ENCODE results near the gene XRCC2. TPM values are rescaled to one million over a fixed set of nuclear protein-coding genes. Genes with fewer than 3 reads are reported as not detected.

XRCC2 gene
- total and polyA plus RNA-seq, 2 donors (not counting 1 experiment from before 2014, with no cell fraction given), result 0.66 to 1.5 TPM

DNA sequence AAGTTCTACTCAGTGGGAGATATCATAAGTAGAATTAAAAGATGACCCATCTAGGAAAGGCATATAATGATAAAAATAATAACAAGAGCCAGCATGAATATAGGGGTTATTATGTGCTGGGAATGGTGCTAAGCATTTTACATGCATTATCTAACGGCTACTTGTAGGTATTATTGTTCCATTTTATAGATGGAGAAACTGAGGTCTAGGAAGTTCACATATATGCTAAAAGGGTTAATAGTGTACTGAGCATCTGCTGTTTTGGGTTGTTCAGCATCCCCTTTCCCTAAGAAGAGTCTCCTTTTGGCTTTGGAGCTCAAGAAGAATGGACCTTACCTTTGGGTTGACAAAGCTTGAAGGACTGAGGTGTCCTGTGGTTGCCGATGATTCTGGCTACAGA, 68.9 kb downstream of the XRCC2 start:
- H3K79me2 ChIP-seq (ENCODE audit: control insufficient read depth, insufficient read depth, low read length), result no peaks in the 10 kb centered on the region
- no peak overlapping the region for H3K4me2 ChIP-seq (replicated peaks; ENCODE audit: low read depth, low read length, poor library complexity, severe bottlenecking)
- H3K4me1 ChIP-seq (ENCODE audit: control insufficient read depth in 2 of 2, insufficient read depth in 2 of 2, low read length in 2 of 2), result no peaks in the 10 kb centered on the region
- Mint-ChIP-seq H3K4me1 (no peaks in the 10 kb centered on the region), H3K27me3 (no peaks in the 10 kb centered on the region), H3K27ac (no peak overlapping the region), H3K9me3 (ENCODE audit: insufficient read depth) (no peaks in the 10 kb centered on the region), H3K4me3 (no peak overlapping the region)
- ATAC-seq (ENCODE audit: low read depth) (no peak), DNase-seq (no peak)
- intact Hi-C loops (cut with micrococcal nuclease), result no loop called here
- H3K27me3 ChIP-seq (replicated peaks in 1 of 4; ENCODE audit: control extremely low read depth in 1 of 4, control insufficient read depth in 3 of 4, insufficient read depth in 4 of 4, low read length in 3 of 4), result no peaks in the 10 kb centered on the region
- no peaks in the 10 kb centered on the region for H4K20me1 ChIP-seq (ENCODE audit: control insufficient read depth, insufficient read depth, low read length, poor library complexity, severe bottlenecking)
- H2AFZ ChIP-seq (ENCODE audit: insufficient read depth, low read depth, low read length, poor library complexity, severe bottlenecking), result no peak overlapping the region
- POLR2A ChIA-PET, result no interaction called here
- H3K4me3 ChIP-seq (ENCODE audit: control extremely low read depth in 1 of 5, extremely low read depth in 1 of 5, insufficient read depth in 1 of 5, low read depth in 2 of 5, low read length in 4 of 5), result no peak overlapping the region
- 50% methylated on average over 2 of the region's 2 CpGs for WGBS (ENCODE audit: insufficient coverage)
- CTCF ChIA-PET, result interaction anchor here (0.7 kb wide), 1 partner anchor 22 kb away, joined by 3 read pairs; no protein-coding TSS in a partner anchor
- no peaks in the 10 kb centered on the region for H3K9me3 ChIP-seq (ENCODE audit: control extremely low read depth in 1 of 3, control insufficient read depth in 2 of 3, insufficient read depth in 1 of 3, low read length in 2 of 3)
- H3K27ac ChIP-seq (ENCODE audit: low read length in 2 of 2), result no peak overlapping the region
- no peak overlapping the region for H3K9ac ChIP-seq (ENCODE audit: low read length)
- TF ChIP-seq, protein P1, sequence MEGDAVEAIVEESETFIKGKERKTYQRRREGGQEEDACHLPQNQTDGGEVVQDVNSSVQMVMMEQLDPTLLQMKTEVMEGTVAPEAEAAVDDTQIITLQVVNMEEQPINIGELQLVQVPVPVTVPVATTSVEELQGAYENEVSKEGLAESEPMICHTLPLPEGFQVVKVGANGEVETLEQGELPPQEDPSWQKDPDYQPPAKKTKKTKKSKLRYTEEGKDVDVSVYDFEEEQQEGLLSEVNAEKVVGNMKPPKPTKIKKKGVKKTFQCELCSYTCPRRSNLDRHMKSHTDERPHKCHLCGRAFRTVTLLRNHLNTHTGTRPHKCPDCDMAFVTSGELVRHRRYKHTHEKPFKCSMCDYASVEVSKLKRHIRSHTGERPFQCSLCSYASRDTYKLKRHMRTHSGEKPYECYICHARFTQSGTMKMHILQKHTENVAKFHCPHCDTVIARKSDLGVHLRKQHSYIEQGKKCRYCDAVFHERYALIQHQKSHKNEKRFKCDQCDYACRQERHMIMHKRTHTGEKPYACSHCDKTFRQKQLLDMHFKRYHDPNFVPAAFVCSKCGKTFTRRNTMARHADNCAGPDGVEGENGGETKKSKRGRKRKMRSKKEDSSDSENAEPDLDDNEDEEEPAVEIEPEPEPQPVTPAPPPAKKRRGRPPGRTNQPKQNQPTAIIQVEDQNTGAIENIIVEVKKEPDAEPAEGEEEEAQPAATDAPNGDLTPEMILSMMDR (IDR thresholded peaks at IDR 0.05), result no peak
- no peak for TF ChIP-seq EZH2 (IDR thresholded peaks at IDR 0.05; ENCODE audit: borderline replicate concordance, insufficient read depth, low read depth, low read length, poor library complexity, severe bottlenecking)
- no peaks in the 10 kb centered on the region for H3K36me3 ChIP-seq (replicated peaks in 1 of 2; ENCODE audit: control extremely low read depth in 1 of 2, control insufficient read depth in 1 of 2, extremely low read depth in 1 of 2, insufficient read depth in 2 of 2, low read length in 1 of 2)

GRCh38 chr7:152602962-152603361, 73.0 kb downstream of the XRCC2 start:
- H3K27me3 Mint-ChIP-seq, result peaks cover 3% of the 10 kb centered on the region
- no peak overlapping the region for H3K27ac ChIP-seq (ENCODE audit: low read length in 2 of 2)
- no peaks in the 10 kb centered on the region for H3K9me3 Mint-ChIP-seq (ENCODE audit: insufficient read depth)
- intact Hi-C loops (cut with micrococcal nuclease), result no loop called here
- no peaks in the 10 kb centered on the region for H3K9me3 ChIP-seq (ENCODE audit: control extremely low read depth in 1 of 3, control insufficient read depth in 2 of 3, insufficient read depth in 1 of 3, low read length in 2 of 3)
- no peak overlapping the region for H3K27ac Mint-ChIP-seq
- H3K27me3 ChIP-seq (replicated peaks in 1 of 4; ENCODE audit: control extremely low read depth in 1 of 4, control insufficient read depth in 3 of 4, insufficient read depth in 4 of 4, low read length in 3 of 4), result no peaks in the 10 kb centered on the region
- H3K4me1 Mint-ChIP-seq, result no peaks in the 10 kb centered on the region
- H3K4me2 ChIP-seq (replicated peaks; ENCODE audit: low read depth, low read length, poor library complexity, severe bottlenecking), result no peak overlapping the region
- no peak overlapping the region for H3K4me3 ChIP-seq (ENCODE audit: control extremely low read depth in 1 of 5, extremely low read depth in 1 of 5, insufficient read depth in 1 of 5, low read depth in 2 of 5, low read length in 4 of 5)
- WGBS (ENCODE audit: insufficient coverage), result 84% methylated on average over 4 of the region's 6 CpGs
- H3K79me2 ChIP-seq (ENCODE audit: control insufficient read depth, insufficient read depth, low read length), result no peaks in the 10 kb centered on the region
- no peaks in the 10 kb centered on the region for H3K36me3 ChIP-seq (replicated peaks in 1 of 2; ENCODE audit: control extremely low read depth in 1 of 2, control insufficient read depth in 1 of 2, extremely low read depth in 1 of 2, insufficient read depth in 2 of 2, low read length in 1 of 2)
- ChIA-PET CTCF (no interaction called here), POLR2A (no interaction called here)
- no peak overlapping the region for H2AFZ ChIP-seq (ENCODE audit: insufficient read depth, low read depth, low read length, poor library complexity, severe bottlenecking)
- no peak overlapping the region for H3K9ac ChIP-seq (ENCODE audit: low read length)
- no peaks in the 10 kb centered on the region for H4K20me1 ChIP-seq (ENCODE audit: control insufficient read depth, insufficient read depth, low read length, poor library complexity, severe bottlenecking)
- no peak for ATAC-seq (ENCODE audit: low read depth)
- no peak overlapping the region for H3K4me3 Mint-ChIP-seq
- TF ChIP-seq, protein P1 (IDR thresholded peaks at IDR 0.05), result no peak
- TF ChIP-seq EZH2 (IDR thresholded peaks at IDR 0.05; ENCODE audit: borderline replicate concordance, insufficient read depth, low read depth, low read length, poor library complexity, severe bottlenecking), result no peak
- no peak for DNase-seq
- no peaks in the 10 kb centered on the region for H3K4me1 ChIP-seq (ENCODE audit: control insufficient read depth in 2 of 2, insufficient read depth in 2 of 2, low read length in 2 of 2)

Measured in B cell (primary cell).